GM06990 (cell line): ENCODE measurements around the gene TBKBP1.
A peak's percentile ranks its signal among the peaks of the same experiment; 100 is the strongest.

Experiments used
- DNase-seq: peaks from one replicate; pipeline ENCODE4 v3.0.0-alpha.2; 2011; ENCODE audit not compliant: insufficient read length; ENCODE audit errors: extremely low read depth
- H3K27me3 ChIP-seq: replicated peaks from 2 replicates; pipeline ENCODE4 v1.6.0; 2011; ENCODE audit warnings: low read length; ENCODE audit not compliant: control insufficient read depth, insufficient read depth
- H3K36me3 ChIP-seq: 2 replicates; pipeline ENCODE4 v1.5.1; 2011; ENCODE audit warnings: low read length; ENCODE audit not compliant: control insufficient read depth, insufficient read depth
- H3K4me3 ChIP-seq: replicated peaks from 2 replicates; pipeline ENCODE4 v1.5.1; 2011; ENCODE audit warnings: low read depth, mild to moderate bottlenecking, control low read depth, low read length
- TF ChIP-seq, protein P1 (sequence below): IDR thresholded peaks from 2 replicates; pipeline ENCODE4 v1.5.1; 2011; ENCODE audit warnings: low read length, control low read depth, mild to moderate bottlenecking, inconsistent platforms; ENCODE audit not compliant: insufficient read depth, poor library complexity, severe bottlenecking

The TBKBP1 gene

DNA sequence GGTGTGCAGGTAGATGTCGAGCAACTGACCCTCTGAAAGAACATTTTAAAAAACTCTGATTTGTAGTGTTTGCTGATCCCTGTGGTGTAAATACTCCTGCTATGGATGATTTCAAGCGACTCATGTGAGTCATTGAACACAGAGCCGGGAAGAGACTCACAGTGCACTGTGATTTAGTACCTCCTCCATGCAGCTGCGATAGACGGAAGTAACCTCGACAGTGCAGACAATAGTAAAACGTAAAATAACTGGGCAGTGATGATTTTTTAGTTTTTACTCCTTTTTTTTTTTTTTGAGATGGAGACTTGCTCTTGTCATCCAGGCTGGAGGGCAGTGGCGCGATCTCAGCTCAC is 47.8 kb downstream of the TBKBP1 start:
- TF ChIP-seq, protein P1, sequence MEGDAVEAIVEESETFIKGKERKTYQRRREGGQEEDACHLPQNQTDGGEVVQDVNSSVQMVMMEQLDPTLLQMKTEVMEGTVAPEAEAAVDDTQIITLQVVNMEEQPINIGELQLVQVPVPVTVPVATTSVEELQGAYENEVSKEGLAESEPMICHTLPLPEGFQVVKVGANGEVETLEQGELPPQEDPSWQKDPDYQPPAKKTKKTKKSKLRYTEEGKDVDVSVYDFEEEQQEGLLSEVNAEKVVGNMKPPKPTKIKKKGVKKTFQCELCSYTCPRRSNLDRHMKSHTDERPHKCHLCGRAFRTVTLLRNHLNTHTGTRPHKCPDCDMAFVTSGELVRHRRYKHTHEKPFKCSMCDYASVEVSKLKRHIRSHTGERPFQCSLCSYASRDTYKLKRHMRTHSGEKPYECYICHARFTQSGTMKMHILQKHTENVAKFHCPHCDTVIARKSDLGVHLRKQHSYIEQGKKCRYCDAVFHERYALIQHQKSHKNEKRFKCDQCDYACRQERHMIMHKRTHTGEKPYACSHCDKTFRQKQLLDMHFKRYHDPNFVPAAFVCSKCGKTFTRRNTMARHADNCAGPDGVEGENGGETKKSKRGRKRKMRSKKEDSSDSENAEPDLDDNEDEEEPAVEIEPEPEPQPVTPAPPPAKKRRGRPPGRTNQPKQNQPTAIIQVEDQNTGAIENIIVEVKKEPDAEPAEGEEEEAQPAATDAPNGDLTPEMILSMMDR, result no peak
- no peaks in the 10 kb centered on the region; the same call in 1 of the 2 replicates for H3K27me3 ChIP-seq
- DNase-seq, result no peak
- H3K4me3 ChIP-seq, result no peak overlapping the region
- no peaks in the 10 kb centered on the region for H3K36me3 ChIP-seq

DNA sequence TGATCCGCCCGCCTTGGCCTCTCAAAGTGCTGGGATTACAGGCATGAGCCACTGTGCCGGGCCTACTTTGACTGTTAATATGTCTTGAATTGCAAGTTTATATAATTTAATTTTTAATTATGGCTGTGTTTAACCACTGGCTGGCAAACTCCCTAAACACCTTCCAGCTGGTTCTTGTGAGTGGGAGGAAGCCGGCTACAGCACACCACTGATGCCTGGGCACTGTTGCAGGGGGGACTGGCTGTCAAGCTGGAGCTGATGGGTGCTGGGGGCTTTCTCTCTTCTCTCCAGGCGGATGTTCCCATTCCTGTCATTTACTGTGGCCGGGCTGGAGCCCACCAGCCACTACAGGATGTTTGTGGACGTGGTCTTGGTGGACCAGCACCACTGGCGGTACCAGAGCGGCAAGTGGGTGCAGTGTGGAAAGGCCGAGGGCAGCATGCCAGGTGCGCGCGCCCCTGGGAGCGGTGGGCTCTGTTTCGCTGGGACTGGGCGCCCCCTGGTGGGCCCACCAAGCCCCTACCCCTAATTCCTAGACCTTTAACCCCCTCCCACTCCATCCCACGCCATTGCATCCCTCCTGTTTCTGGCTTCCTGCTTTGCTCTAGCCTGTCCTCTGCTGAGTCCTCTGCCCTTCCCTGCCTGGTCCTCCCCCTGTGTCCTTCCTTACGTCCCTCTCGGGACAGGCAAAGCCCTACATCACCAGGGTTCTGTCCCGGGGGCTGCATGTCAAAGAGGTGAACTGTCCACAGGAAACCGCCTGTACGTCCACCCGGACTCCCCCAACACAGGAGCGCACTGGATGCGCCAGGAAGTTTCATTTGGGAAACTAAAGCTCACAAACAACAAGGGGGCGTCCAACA is 48.6 kb downstream of the TBKBP1 start:
- H3K36me3 ChIP-seq, result no peaks in the 10 kb centered on the region
- no peak overlapping the region for H3K4me3 ChIP-seq
- DNase-seq, result peak; percentile 43
- no peaks in the 10 kb centered on the region; the same call in 1 of the 2 replicates for H3K27me3 ChIP-seq
- TF ChIP-seq, protein P1, result peak; percentile 54

DNA sequence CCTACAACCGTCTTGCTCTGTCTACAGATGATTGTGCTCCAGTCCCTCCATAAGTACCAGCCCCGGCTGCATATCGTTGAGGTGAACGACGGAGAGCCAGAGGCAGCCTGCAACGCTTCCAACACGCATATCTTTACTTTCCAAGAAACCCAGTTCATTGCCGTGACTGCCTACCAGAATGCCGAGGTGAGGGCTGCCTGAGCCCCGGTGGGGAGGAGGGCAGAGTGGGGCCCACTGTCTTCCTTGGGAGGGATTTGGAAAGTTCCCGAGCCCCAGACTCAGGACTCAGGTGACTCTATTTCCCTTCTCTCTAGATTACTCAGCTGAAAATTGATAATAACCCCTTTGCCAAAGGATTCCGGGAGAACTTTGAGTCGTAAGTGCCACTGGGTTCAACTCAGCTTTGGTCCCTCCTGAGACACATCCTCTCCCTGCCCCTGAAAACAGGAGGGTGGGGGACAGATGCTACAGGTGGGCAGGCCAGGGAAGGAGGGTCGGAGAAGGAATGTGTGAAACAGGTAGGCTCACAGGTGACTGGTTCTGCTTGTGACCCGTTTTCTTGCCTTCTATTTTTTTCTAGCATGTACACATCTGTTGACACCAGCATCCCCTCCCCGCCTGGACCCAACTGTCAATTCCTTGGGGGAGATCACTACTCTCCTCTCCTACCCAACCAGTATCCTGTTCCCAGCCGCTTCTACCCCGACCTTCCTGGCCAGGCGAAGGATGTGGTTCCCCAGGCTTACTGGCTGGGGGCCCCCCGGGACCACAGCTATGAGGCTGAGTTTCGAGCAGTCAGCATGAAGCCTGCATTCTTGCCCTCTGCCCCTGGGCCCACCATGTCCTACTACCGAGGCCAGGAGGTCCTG is 50.4 kb downstream of the TBKBP1 start:
- Histone ChIP-seq H3K36me3 (no peaks in the 10 kb centered on the region), H3K4me3 (no peak overlapping the region), H3K27me3 (no peaks in the 10 kb centered on the region; the same call in 1 of the 2 replicates)
- TF ChIP-seq, protein P1, result no peak
- DNase-seq, result no peak

DNA sequence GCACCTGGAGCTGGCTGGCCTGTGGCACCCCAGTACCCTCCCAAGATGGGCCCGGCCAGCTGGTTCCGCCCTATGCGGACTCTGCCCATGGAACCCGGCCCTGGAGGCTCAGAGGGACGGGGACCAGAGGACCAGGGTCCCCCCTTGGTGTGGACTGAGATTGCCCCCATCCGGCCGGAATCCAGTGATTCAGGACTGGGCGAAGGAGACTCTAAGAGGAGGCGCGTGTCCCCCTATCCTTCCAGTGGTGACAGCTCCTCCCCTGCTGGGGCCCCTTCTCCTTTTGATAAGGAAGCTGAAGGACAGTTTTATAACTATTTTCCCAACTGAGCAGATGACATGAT is 51.0 kb downstream of the TBKBP1 start:
- TF ChIP-seq, protein P1, result no peak
- no peaks in the 10 kb centered on the region; the same call in 1 of the 2 replicates for H3K27me3 ChIP-seq
- no peaks in the 10 kb centered on the region for H3K36me3 ChIP-seq
- H3K4me3 ChIP-seq, result no peak overlapping the region
- no peak for DNase-seq

DNA sequence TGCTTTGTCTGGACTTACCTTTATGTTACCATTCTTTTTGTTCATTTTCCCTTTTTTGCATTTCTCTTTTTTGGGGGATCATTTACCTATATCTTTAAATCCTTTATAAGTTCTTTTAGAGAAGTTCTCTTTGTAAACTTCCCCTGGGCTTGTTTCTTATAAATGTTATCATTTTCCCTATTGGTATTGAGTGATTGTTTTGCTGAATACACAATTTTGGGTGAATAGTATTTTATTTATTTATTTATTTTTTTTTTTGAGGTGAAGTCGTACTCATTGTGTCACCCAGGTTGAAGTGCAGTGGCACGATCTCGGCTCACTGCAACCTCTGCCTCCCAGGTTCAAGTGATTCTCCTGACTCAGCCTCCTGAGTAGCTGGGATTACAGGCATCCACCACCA is 57.5 kb downstream of the TBKBP1 start:
- TF ChIP-seq, protein P1, result no peak
- Histone ChIP-seq H3K27me3 (no peaks in the 10 kb centered on the region), H3K36me3 (no peaks in the 10 kb centered on the region), H3K4me3 (no peak overlapping the region)
- DNase-seq, result no peak
